OCI-LY1 (cell line): ENCODE results near the gene ZNF467.

Experiments used
- EZH2 ChIP-seq: fragments of 200-600 bp; sonication (generic), shearing (Covaris generic); IDR thresholded peaks from 2 replicates; pipeline ENCODE4 v1.8.0; 2017; ENCODE audit warnings: borderline replicate concordance, mixed run types, mild to moderate bottlenecking, antibody characterized with exemption, low read length, moderate library complexity, mixed read lengths
- TF ChIP-seq, protein P1 (sequence below): fragments of 200-600 bp; sonication (generic), shearing (Covaris generic); IDR thresholded peaks from 2 replicates; pipeline ENCODE4 v1.5.1; 2017; ENCODE audit warnings: mild to moderate bottlenecking, antibody characterized with exemption, low read length, moderate library complexity, mixed read lengths

DNA sequence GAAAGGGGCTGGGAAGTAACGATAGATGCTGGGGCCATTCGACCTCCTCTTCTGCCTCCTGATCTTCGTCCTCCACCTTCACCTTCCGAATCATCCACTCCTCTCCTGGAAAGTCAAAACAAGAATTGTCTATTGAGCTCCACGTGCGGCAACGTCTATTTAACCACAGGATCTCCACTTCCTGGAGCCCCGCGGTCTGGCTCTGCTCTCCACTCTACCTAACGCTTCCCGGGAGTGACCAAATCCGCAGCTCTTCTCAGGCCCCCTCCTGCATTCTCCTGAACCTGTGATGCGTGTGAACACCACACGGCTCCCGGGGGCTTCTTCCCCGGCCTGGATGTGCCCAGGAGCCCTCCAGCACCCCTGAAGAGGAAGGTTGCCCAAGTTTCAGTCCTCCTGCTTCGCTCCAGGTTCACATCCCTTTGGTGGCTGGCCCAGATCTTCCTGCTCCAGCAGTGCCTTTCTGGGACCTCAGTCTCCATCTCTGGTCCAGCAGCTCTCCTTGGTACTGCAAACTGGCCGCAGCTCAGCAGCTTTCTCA, 7.2 kb downstream of the ZNF467 start:
- TF ChIP-seq, protein P1, sequence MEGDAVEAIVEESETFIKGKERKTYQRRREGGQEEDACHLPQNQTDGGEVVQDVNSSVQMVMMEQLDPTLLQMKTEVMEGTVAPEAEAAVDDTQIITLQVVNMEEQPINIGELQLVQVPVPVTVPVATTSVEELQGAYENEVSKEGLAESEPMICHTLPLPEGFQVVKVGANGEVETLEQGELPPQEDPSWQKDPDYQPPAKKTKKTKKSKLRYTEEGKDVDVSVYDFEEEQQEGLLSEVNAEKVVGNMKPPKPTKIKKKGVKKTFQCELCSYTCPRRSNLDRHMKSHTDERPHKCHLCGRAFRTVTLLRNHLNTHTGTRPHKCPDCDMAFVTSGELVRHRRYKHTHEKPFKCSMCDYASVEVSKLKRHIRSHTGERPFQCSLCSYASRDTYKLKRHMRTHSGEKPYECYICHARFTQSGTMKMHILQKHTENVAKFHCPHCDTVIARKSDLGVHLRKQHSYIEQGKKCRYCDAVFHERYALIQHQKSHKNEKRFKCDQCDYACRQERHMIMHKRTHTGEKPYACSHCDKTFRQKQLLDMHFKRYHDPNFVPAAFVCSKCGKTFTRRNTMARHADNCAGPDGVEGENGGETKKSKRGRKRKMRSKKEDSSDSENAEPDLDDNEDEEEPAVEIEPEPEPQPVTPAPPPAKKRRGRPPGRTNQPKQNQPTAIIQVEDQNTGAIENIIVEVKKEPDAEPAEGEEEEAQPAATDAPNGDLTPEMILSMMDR = no peak
- TF ChIP-seq EZH2 = no peak
